Measurements from ENCODE around the gene CLSTN2.

CLSTN2 gene

GRCh38 chr3:139940622-139941021 is 5.6 kb downstream of the CLSTN2 start:
- DNase-seq (ENCODE audit: extremely low read depth, low read depth), result no peak
- TF ChIP-seq CTCF (IDR thresholded peaks at IDR 0.05; ENCODE audit: low read depth, low read length, missing control alignments), result no peak
- H3K4me3 ChIP-seq (replicated peaks; ENCODE audit: low read depth, low read length), result no peak overlapping the region

GRCh38 chr3:139941580-139941979 is 6.6 kb downstream of the CLSTN2 start:
- no peak for TF ChIP-seq CTCF (IDR thresholded peaks at IDR 0.05; ENCODE audit: low read depth, low read length, missing control alignments)
- H3K4me3 ChIP-seq (replicated peaks; ENCODE audit: low read depth, low read length), result no peak overlapping the region
- no peak for DNase-seq (ENCODE audit: extremely low read depth, low read depth)

- no peak for TF ChIP-seq CTCF (IDR thresholded peaks at IDR 0.05; ENCODE audit: low read depth, low read length, missing control alignments)
- no peak overlapping the region for H3K4me3 ChIP-seq (replicated peaks; ENCODE audit: low read depth, low read length)
- DNase-seq (ENCODE audit: extremely low read depth, low read depth), result no peak
Measured at GRCh38 chr3:139944256-139944910, 9.4 kb downstream of the CLSTN2 start.

- no peak for DNase-seq (ENCODE audit: extremely low read depth, low read depth)
- H3K4me3 ChIP-seq (replicated peaks; ENCODE audit: low read depth, low read length), result no peak overlapping the region
- TF ChIP-seq CTCF (IDR thresholded peaks at IDR 0.05; ENCODE audit: low read depth, low read length, missing control alignments), result no peak
Measured at GRCh38 chr3:139945386-139945785, 10.4 kb downstream of the CLSTN2 start.

- DNase-seq (ENCODE audit: extremely low read depth, low read depth), result no peak
- TF ChIP-seq CTCF (IDR thresholded peaks at IDR 0.05; ENCODE audit: low read depth, low read length, missing control alignments), result no peak
- no peak overlapping the region for H3K4me3 ChIP-seq (replicated peaks; ENCODE audit: low read depth, low read length)
Measured at GRCh38 chr3:139945942-139946341, 11.0 kb downstream of the CLSTN2 start.

GRCh38 chr3:139948467-139948866 is 13.5 kb downstream of the CLSTN2 start:
- H3K4me3 ChIP-seq (replicated peaks; ENCODE audit: low read depth, low read length), result no peak overlapping the region
- TF ChIP-seq CTCF (IDR thresholded peaks at IDR 0.05; ENCODE audit: low read depth, low read length, missing control alignments), result no peak
- DNase-seq (ENCODE audit: extremely low read depth, low read depth), result no peak

GRCh38 chr3:139948898-139949297 is 13.9 kb downstream of the CLSTN2 start:
- no peak for TF ChIP-seq CTCF (IDR thresholded peaks at IDR 0.05; ENCODE audit: low read depth, low read length, missing control alignments)
- DNase-seq (ENCODE audit: extremely low read depth, low read depth), result no peak
- H3K4me3 ChIP-seq (replicated peaks; ENCODE audit: low read depth, low read length), result no peak overlapping the region

Measured in HFF-Myc (cell line).